ENCODE results near the gene RER1.

Gene RER1

GRCh38 chr1:2391041-2391930 lies at the start of gene RER1, which contains the start of gene MORN1:
RER1 (plus strand) TSS chr1:2391841; CDS start chr1:2395791, 3,950 bp downstream.
MORN1 (minus strand) TSS chr1:2391554; CDS start chr1:2391533, 21 bp downstream.
- DNase-seq (ENCODE audit: low spot score), result peak; percentile 97

DNA sequence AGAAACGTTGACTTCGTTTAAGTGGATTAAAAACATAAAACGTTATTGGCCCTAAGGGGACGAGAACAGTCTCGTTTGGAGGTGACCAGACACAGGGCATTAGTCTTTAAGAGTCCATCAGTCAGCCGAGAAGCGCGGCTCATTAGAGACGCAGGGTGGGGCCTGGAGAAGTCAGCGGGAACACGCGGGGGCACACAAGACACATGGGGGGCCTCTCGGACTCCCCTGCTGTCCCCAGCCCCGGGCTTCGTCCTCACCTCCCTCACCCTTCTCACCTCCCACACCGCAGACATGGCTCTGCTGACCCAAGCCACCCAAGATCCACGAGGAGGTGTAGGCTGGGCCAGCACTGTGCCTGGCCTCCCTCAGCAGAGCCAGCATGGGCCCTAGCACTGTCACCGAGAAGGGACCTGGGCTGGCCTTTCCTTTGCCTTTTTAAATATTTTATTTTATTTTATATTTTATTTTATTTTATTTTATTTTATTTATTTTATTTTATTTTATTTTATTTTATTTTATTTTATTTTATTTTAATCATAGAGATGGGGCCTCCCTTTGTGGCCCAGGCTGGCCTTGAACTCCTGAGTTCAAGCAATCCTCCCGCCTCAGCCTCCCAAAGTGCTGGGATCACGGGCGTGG lies 49.1 kb upstream of the RER1 start:
- DNase-seq (ENCODE audit: low spot score), result no peak

DNA sequence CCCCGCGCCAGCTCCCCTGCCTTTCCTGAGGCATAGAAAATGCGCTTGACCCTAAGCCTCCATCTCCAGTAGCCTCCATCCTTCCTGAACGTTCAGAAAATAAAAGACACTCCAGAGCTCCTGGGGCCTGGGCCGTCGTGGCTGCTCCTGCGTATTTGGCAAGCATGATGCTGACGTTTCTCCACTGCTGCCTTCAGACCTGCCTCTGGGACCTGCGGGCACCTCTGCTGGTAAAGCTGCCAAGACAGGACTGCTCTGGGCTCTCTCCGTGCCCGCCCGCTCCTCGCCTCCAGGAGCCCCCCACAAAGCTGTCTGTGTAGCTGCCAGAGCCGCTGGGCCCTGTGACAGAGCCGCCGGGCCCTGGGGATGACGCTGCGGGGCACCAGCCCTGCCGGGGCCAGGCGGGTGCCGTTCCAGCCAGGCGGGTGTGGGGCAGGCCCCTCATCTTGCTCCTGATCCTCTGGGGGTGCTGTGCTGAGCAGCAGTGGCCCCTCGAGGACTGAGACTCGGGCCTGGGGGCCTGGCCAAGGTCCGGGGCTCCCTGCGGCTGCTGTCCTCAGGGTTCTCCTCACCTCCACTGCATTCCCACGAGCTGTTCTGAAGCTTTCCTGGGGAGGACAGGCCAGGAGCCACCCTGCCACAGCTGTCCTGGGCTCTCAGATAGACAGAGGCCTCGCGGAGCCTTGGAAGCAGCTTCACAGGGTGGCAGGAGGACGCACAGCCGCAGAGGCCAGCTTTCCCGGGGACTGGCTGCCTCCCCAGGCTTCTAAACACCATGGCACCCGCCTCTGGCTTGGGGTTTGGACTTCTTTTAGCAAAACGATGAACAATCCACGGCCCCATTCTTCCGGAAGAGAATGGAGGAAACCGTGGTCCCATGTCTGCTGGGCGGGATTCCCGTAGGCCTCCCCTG lies 48.4 kb upstream of the RER1 start:
- DNase-seq (ENCODE audit: low spot score), result no peak

GRCh38 chr1:2344121-2344681 lies 47.4 kb upstream of the RER1 start:
- DNase-seq (ENCODE audit: low spot score), result no peak

GRCh38 chr1:2344744-2345296 lies 46.8 kb upstream of the RER1 start:
- DNase-seq (ENCODE audit: low spot score), result no peak

DNA sequence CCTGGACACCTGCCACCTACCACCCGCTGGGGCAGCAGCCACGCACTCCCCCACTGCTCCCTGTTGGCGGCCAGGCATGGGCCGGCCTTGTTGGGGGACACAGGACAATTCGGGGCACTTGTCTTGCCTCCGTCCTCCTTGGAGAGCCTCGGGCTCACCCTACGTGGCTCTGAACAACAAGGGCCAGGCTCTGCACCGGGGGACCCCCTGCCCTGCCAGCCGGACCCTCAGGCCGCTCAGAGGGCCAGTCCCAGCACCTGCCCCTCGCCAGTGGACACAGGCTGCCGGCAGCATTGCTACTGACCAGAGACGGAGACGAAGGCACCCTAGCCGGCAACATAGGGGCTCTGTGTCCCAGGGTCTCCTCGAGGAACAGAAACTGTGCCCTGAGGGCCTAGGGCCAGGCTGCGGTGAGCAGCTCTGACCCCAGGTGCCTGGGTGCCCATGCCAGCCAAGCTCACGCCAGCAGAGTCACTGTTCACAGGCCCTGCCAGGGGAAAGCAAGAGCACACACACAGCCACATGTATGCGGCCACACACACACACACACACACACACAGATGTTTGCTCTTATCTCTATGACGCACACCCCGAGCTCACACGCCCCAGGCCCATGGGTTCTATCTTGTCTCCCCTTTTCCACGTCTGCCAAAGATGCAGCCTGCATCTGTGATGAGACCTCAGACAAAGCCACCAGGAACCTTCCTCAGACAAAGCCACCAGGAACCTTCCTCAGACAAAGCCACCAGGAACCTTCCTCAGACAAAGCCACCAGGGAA lies 46.2 kb upstream of the RER1 start:
- DNase-seq (ENCODE audit: low spot score), result no peak

DNA sequence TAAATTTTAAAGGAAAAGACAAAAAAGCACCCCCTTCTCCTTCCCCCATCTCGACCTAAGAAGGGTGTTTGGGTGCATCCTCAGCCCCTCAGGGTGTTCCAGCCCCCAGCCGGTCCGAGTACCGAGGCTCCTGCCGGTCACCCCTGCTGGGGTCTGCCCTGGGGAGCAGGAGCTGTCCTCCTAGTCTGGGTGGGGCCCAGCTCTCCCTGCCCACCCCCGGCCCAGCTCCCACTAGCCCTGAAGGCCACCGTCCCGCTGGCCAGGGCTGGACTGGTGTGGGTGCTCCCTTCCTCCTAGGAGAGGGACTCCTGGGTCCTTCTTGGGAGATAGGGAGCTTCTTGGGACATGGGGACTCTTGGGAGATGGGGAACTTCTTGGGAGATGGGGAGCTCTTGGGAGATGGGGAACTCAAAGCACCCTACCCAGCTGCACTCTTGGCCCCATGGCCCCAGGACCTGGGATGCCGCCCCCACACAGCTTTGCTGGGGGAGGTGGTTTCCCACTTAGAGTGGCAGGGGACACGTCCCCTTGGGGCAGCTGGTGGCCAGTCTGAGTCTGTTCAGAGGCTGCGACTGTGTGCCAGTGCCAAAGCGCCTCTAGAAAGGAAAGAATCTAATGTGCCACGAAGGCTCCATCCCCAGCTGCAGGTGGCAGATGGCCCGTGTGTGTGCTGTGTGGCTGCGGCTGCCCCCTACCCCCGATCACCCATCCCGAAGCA lies 44.8 kb upstream of the RER1 start:
- no peak for DNase-seq (ENCODE audit: low spot score)

DNA sequence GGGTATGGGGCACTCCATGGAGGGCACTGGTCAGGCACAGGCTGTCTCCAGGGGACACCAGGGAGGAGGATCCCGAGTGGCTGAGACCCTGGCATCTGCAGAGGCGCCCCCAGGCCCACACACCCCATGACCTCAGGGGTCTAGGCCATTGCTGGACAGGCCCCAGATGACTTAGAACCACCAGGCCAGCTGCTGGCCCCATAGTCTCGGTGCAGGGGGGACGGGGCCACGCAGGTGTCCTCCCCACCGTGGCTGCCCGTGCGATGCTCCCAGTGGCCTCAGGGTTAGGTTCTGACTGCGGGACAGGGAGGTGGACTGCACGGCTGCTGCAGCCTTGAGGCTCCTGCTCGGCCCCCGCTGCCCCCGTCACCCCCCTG lies 44.2 kb upstream of the RER1 start:
- DNase-seq (ENCODE audit: low spot score), result no peak

- no peak for DNase-seq (ENCODE audit: low spot score)
Measured at GRCh38 chr1:2347896-2348295, 43.7 kb upstream of the RER1 start.

GRCh38 chr1:2348346-2349325 lies 43.0 kb upstream of the RER1 start:
- DNase-seq (ENCODE audit: low spot score), result no peak

- DNase-seq (ENCODE audit: low spot score), result no peak
Measured at GRCh38 chr1:2349806-2350205, 41.8 kb upstream of the RER1 start.

GRCh38 chr1:2350501-2350900 lies 41.1 kb upstream of the RER1 start:
- no peak for DNase-seq (ENCODE audit: low spot score)

GRCh38 chr1:2350911-2351655 lies 40.6 kb upstream of the RER1 start:
- DNase-seq (ENCODE audit: low spot score), result no peak

- DNase-seq (ENCODE audit: low spot score), result no peak
Measured at GRCh38 chr1:2351723-2352122, 39.9 kb upstream of the RER1 start.

DNA sequence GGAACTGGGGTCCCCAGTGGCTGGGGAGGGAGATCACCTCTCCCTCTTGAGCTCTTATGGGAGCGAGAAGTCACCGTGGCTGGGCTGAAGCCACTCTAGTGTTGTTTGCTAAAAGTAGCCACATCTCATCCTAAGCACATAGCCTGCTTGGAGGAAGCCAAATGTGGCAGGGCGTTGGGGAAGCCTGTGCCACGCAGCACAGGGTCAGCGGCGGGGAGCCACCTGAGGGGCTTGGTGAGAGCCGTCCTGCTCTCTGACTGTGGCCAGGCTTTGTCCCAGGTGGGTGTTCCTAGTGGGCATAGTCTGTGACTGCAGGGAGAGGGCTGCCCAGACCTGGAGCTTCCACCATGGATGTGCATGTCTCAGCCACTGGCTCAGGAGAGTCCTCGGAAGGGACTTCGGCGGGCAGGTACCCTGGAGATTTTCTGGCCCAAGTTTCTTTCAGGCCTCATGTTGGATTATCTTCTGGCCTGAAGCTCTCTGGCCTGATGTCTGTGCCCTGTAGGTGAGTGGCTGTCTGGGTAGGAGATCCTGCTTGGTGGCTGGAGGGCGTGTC lies 39.2 kb upstream of the RER1 start:
- no peak for DNase-seq (ENCODE audit: low spot score)

GRCh38 chr1:2352897-2353550 lies 38.6 kb upstream of the RER1 start:
- DNase-seq (ENCODE audit: low spot score), result no peak
